CD4-positive, alpha-beta T cell treated with Interleukin-17A for 4 hours (primary cell): ENCODE data around the gene CHL1.

ENCODE experiments used
- DNase-seq: peaks from one replicate; pipeline ENCODE4 v3.0.0-alpha.2; 2020; ENCODE audit warnings: mixed read lengths

The CHL1 gene

GRCh38 chr3:279325-279724 is 82.8 kb downstream of the CHL1 start:
- DNase-seq, result no peak

- no peak for DNase-seq
Measured at GRCh38 chr3:280681-281080, 84.1 kb downstream of the CHL1 start.

GRCh38 chr3:284322-284721 is 87.8 kb downstream of the CHL1 start:
- no peak for DNase-seq

GRCh38 chr3:288417-288816 is 91.9 kb downstream of the CHL1 start:
- DNase-seq, result no peak

- no peak for DNase-seq
Measured at GRCh38 chr3:291028-291427, 94.5 kb downstream of the CHL1 start.

GRCh38 chr3:291646-292436 is 95.3 kb downstream of the CHL1 start:
- no peak for DNase-seq

GRCh38 chr3:294096-294495 is 97.5 kb downstream of the CHL1 start:
- no peak for DNase-seq

- DNase-seq, result no peak
Measured at GRCh38 chr3:294581-294980, 98.0 kb downstream of the CHL1 start.

- DNase-seq, result no peak
Measured at GRCh38 chr3:295166-295565, 98.6 kb downstream of the CHL1 start.

- DNase-seq, result no peak
Measured at GRCh38 chr3:297585-297984, 101.0 kb downstream of the CHL1 start.

GRCh38 chr3:299590-300301 is 103.2 kb downstream of the CHL1 start:
- DNase-seq, result no peak

GRCh38 chr3:307182-307581 is 110.6 kb downstream of the CHL1 start:
- no peak for DNase-seq

GRCh38 chr3:308597-309321 is 112.2 kb downstream of the CHL1 start:
- no peak for DNase-seq

- no peak for DNase-seq
Measured at GRCh38 chr3:312160-312733, 115.7 kb downstream of the CHL1 start.

- DNase-seq, result no peak
Measured at GRCh38 chr3:312911-313310, 116.3 kb downstream of the CHL1 start.

GRCh38 chr3:317012-317411 is 120.4 kb downstream of the CHL1 start:
- DNase-seq, result no peak

GRCh38 chr3:318903-319302 is 122.3 kb downstream of the CHL1 start:
- DNase-seq, result no peak

- DNase-seq, result no peak
Measured at GRCh38 chr3:324423-324822, 127.9 kb downstream of the CHL1 start.

- DNase-seq, result no peak
Measured at GRCh38 chr3:325495-325894, 128.9 kb downstream of the CHL1 start.

GRCh38 chr3:330494-331115 is 134.0 kb downstream of the CHL1 start:
- DNase-seq, result no peak

- no peak for DNase-seq
Measured at GRCh38 chr3:331881-332280, 135.3 kb downstream of the CHL1 start.

GRCh38 chr3:332701-333100 is 136.1 kb downstream of the CHL1 start:
- DNase-seq, result no peak

- DNase-seq, result no peak
Measured at GRCh38 chr3:335240-335639, 138.7 kb downstream of the CHL1 start.
